Measurements from ENCODE around the gene KCNK17. TPM values are rescaled to one million over a fixed set of nuclear protein-coding genes. Genes with fewer than 3 reads are reported as not detected.

The KCNK17 gene
- total RNA-seq, 2 donors from 2014 or later, result 0.37 TPM; not detected in 1

- 67 to 71% methylated on average over 3 to 7 of the region's 7 CpGs for WGBS, 2 experiments (ENCODE audit: insufficient coverage in 1 of 2, insufficient read length in 1 of 2)
- Mint-ChIP-seq H3K4me3 (no peak overlapping the region), H3K9me3 (no peaks in the 10 kb centered on the region), H3K27ac (no peak overlapping the region), H3K4me1 (peaks cover 11% of the 10 kb centered on the region), H3K36me3 (ENCODE audit: low read depth) (no peaks in the 10 kb centered on the region), H3K27me3 (ENCODE audit: insufficient read depth) (peaks cover 12% of the 10 kb centered on the region)
- Histone ChIP-seq H3K4me1 (ENCODE audit: control insufficient read depth, insufficient read depth, low read length) (no peaks in the 10 kb centered on the region), H3K4me3 (ENCODE audit: low read length) (no peak overlapping the region), H3K27me3 (ENCODE audit: control insufficient read depth, insufficient read depth, low read length, poor library complexity, severe bottlenecking) (no peaks in the 10 kb centered on the region), H3K27ac (ENCODE audit: low read depth, low read length) (no peak overlapping the region), H3K9ac (ENCODE audit: extremely low read depth, low read length, poor library complexity, severe bottlenecking) (no peak overlapping the region), H3K9me3 (ENCODE audit: control insufficient read depth, low read length) (no peaks in the 10 kb centered on the region), H3K36me3 (ENCODE audit: control insufficient read depth, insufficient read depth, low read length) (no peaks in the 10 kb centered on the region)
- TF ChIP-seq, protein P1, sequence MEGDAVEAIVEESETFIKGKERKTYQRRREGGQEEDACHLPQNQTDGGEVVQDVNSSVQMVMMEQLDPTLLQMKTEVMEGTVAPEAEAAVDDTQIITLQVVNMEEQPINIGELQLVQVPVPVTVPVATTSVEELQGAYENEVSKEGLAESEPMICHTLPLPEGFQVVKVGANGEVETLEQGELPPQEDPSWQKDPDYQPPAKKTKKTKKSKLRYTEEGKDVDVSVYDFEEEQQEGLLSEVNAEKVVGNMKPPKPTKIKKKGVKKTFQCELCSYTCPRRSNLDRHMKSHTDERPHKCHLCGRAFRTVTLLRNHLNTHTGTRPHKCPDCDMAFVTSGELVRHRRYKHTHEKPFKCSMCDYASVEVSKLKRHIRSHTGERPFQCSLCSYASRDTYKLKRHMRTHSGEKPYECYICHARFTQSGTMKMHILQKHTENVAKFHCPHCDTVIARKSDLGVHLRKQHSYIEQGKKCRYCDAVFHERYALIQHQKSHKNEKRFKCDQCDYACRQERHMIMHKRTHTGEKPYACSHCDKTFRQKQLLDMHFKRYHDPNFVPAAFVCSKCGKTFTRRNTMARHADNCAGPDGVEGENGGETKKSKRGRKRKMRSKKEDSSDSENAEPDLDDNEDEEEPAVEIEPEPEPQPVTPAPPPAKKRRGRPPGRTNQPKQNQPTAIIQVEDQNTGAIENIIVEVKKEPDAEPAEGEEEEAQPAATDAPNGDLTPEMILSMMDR (conservative IDR thresholded peaks at IDR 0.05), result peak; percentile 82
- DNase-seq, result peak; percentile 87
Measured at GRCh38 chr6:39301606-39302005, 12.6 kb downstream of the KCNK17 start.

DNA sequence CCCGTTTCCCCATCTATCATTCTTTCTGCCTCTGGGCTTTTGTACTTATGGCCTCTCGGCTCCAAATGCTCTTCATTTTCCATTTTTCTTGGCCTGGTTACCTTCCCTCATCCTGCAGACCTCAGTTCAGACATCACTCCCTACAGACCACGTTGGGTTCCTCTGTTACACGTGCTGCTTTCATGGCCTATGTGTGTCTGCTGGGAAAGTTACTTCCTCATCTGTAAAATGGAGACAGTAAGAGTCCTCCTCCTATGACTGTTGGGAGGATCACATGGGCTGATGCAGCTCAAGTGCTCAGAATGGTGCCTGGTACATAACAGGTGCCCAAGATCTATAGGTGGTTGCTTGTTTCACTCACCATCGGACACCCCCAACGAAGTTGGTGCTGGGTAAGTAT lies 13.5 kb downstream of the KCNK17 start:
- H3K9me3 Mint-ChIP-seq, result no peaks in the 10 kb centered on the region

DNA sequence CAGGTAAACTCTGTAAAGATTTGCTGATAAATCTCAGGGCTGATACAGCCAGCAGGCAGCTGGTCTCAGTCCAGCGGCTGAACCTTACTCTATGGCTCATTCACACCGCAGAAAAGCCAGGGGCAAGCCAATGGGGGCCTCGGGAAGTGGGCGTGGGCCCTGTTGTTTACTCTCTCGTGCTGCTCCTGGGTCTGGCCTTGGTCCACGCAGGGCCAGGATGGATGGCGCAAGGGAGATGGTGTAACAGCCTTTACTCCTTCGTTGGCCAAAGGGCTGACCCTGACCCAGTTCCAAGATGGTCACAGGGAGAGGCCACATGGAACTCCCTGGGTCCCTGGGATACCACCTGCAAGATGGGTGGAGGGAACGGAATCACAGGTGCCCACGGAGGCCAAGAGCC lies 16.2 kb downstream of the KCNK17 start:
- no peak overlapping the region for H3K4me3 ChIP-seq (ENCODE audit: low read length)
- Mint-ChIP-seq H3K4me3 (no peak overlapping the region), H3K4me1 (peaks cover 10% of the 10 kb centered on the region), H3K36me3 (ENCODE audit: low read depth) (no peaks in the 10 kb centered on the region), H3K27me3 (ENCODE audit: insufficient read depth) (peaks cover 2% of the 10 kb centered on the region), H3K27ac (no peak overlapping the region), H3K9me3 (no peaks in the 10 kb centered on the region)
- H3K36me3 ChIP-seq (ENCODE audit: control insufficient read depth, insufficient read depth, low read length), result no peaks in the 10 kb centered on the region
- no peak overlapping the region for H3K27ac ChIP-seq (ENCODE audit: low read depth, low read length)
- H3K27me3 ChIP-seq (ENCODE audit: control insufficient read depth, insufficient read depth, low read length, poor library complexity, severe bottlenecking), result no peaks in the 10 kb centered on the region
- H3K9me3 ChIP-seq (ENCODE audit: control insufficient read depth, low read length), result no peaks in the 10 kb centered on the region
- TF ChIP-seq, protein P1 (conservative IDR thresholded peaks at IDR 0.05), result no peak
- 86 to 92% methylated on average over 7 to 10 of the region's 10 CpGs for WGBS, 2 experiments (ENCODE audit: insufficient coverage in 1 of 2, insufficient read length in 1 of 2)
- H3K9ac ChIP-seq (ENCODE audit: extremely low read depth, low read length, poor library complexity, severe bottlenecking), result no peak overlapping the region
- DNase-seq, result no peak
- no peaks in the 10 kb centered on the region for H3K4me1 ChIP-seq (ENCODE audit: control insufficient read depth, insufficient read depth, low read length)

More for the DNA sequence above, 13.5 kb downstream of the KCNK17 start:
- TF ChIP-seq, protein P1 (conservative IDR thresholded peaks at IDR 0.05), result no peak
- Histone ChIP-seq H3K9ac (ENCODE audit: extremely low read depth, low read length, poor library complexity, severe bottlenecking) (no peak overlapping the region), H3K4me3 (ENCODE audit: low read length) (no peak overlapping the region), H3K4me1 (ENCODE audit: control insufficient read depth, insufficient read depth, low read length) (no peaks in the 10 kb centered on the region), H3K9me3 (ENCODE audit: control insufficient read depth, low read length) (no peaks in the 10 kb centered on the region), H3K27me3 (ENCODE audit: control insufficient read depth, insufficient read depth, low read length, poor library complexity, severe bottlenecking) (no peaks in the 10 kb centered on the region), H3K27ac (ENCODE audit: low read depth, low read length) (no peak overlapping the region), H3K36me3 (ENCODE audit: control insufficient read depth, insufficient read depth, low read length) (no peaks in the 10 kb centered on the region)
- H3K27ac Mint-ChIP-seq, result no peak overlapping the region
- H3K4me1 Mint-ChIP-seq, result peaks cover 11% of the 10 kb centered on the region
- H3K36me3 Mint-ChIP-seq (ENCODE audit: low read depth), result no peaks in the 10 kb centered on the region
- H3K27me3 Mint-ChIP-seq (ENCODE audit: insufficient read depth), result peaks cover 10% of the 10 kb centered on the region
- DNase-seq, result no peak
- no peak overlapping the region for H3K4me3 Mint-ChIP-seq
- 90 to 97% methylated on average over 5 to 6 of the region's 6 CpGs for WGBS, 2 experiments (ENCODE audit: insufficient coverage in 1 of 2, insufficient read length in 1 of 2)

Data from endodermal cell (in vitro differentiated cells).